Osteoblast (primary cell): ENCODE measurements around the gene DCC. TPM values are rescaled to one million over a fixed set of nuclear protein-coding genes. Genes with fewer than 3 reads are reported as not detected.

Experiments used
- DNase-seq: peaks from one replicate; pipeline ENCODE4 v3.0.0; 2011; ENCODE audit warnings: low spot score, mixed read lengths; ENCODE audit not compliant: insufficient read length; ENCODE audit errors: missing footprints
- H2AFZ ChIP-seq: 2 replicates; pipeline ENCODE4 v1.6.0; 2011; ENCODE audit warnings: mild to moderate bottlenecking, low read length
- H3K27ac ChIP-seq: 2 replicates; pipeline ENCODE4 v1.5.1; 2011; ENCODE audit warnings: mild to moderate bottlenecking, low read depth, low read length, moderate library complexity
- H3K27me3 ChIP-seq: 2 replicates; pipeline ENCODE4 v1.6.0; 2012; ENCODE audit warnings: mild to moderate bottlenecking, control low read depth, inconsistent platforms, low read length, moderate library complexity; ENCODE audit not compliant: insufficient read depth
- H3K36me3 ChIP-seq: 2 replicates; pipeline ENCODE4 v1.5.1; 2011; ENCODE audit warnings: mild to moderate bottlenecking, low read length, control low read depth, moderate library complexity; ENCODE audit not compliant: insufficient read depth
- H3K4me1 ChIP-seq: 2 replicates; pipeline ENCODE4 v1.5.1; 2011; ENCODE audit warnings: mild to moderate bottlenecking, low read length, control low read depth, moderate library complexity; ENCODE audit not compliant: insufficient read depth
- H3K4me2 ChIP-seq: 2 replicates; pipeline ENCODE4 v1.6.0; 2011; ENCODE audit warnings: mild to moderate bottlenecking, low read length; ENCODE audit not compliant: insufficient read depth
- H3K4me3 ChIP-seq: fragments of 200-600 bp; sonication (generic); 3 replicates; pipeline ENCODE4 v1.5.1; 2012; ENCODE audit warnings: mild to moderate bottlenecking, low read length, inconsistent platforms; ENCODE audit not compliant: insufficient read depth
- H3K79me2 ChIP-seq: 2 replicates; pipeline ENCODE4 v1.6.0; 2012; ENCODE audit warnings: mild to moderate bottlenecking, low read length, control low read depth, inconsistent platforms; ENCODE audit not compliant: insufficient read depth
- H3K9me3 ChIP-seq: 2 replicates; pipeline ENCODE4 v1.5.1; 2011; ENCODE audit warnings: low read depth, low read length, control low read depth
- H4K20me1 ChIP-seq: 2 replicates; pipeline ENCODE4 v1.6.0; 2012; ENCODE audit warnings: mild to moderate bottlenecking, low read length, control low read depth; ENCODE audit not compliant: insufficient read depth
- CTCF ChIP-seq: IDR thresholded peaks from 2 replicates; pipeline ENCODE4 v1.5.1; 2011; ENCODE audit warnings: mild to moderate bottlenecking, low read depth, low read length, moderate library complexity; ENCODE audit errors: extremely low read depth
- total RNA-seq: library from RNA; depleted of rRNA; stranded (reverse); fragments of >200 nt; gene quantifications from 2 replicates; pipeline ENCODE4 v1.2.3, GENCODE V29; 2012

The DCC gene
- total RNA-seq, 1 donor = not detected

- no peaks in the 10 kb centered on the region for H4K20me1 ChIP-seq
- no peak overlapping the region for H2AFZ ChIP-seq
- H3K9me3 ChIP-seq = no peaks in the 10 kb centered on the region
- DNase-seq = no peak
- H3K27me3 ChIP-seq = no peaks in the 10 kb centered on the region
- no peak overlapping the region for H3K4me3 ChIP-seq
- no peak overlapping the region for H3K4me2 ChIP-seq
- H3K79me2 ChIP-seq = no peaks in the 10 kb centered on the region
- H3K4me1 ChIP-seq = no peaks in the 10 kb centered on the region
- no peaks in the 10 kb centered on the region for H3K36me3 ChIP-seq
- TF ChIP-seq CTCF = no peak
- no peak overlapping the region for H3K27ac ChIP-seq
Measured at GRCh38 chr18:52894801-52895200, 554.8 kb downstream of the DCC start.

- DNase-seq = peak; percentile 6
- Histone ChIP-seq H3K79me2 (no peaks in the 10 kb centered on the region), H3K4me2 (no peak overlapping the region), H3K27me3 (no peaks in the 10 kb centered on the region), H3K4me1 (no peaks in the 10 kb centered on the region), H2AFZ (no peak overlapping the region), H3K9me3 (no peaks in the 10 kb centered on the region), H4K20me1 (no peaks in the 10 kb centered on the region), H3K27ac (no peak overlapping the region), H3K4me3 (no peak overlapping the region), H3K36me3 (no peaks in the 10 kb centered on the region)
- TF ChIP-seq CTCF = no peak
Measured at GRCh38 chr18:52897611-52898484, 557.9 kb downstream of the DCC start.

GRCh38 chr18:52898485-52899058 lies 558.6 kb downstream of the DCC start:
- no peaks in the 10 kb centered on the region for H3K79me2 ChIP-seq
- H4K20me1 ChIP-seq = no peaks in the 10 kb centered on the region
- no peaks in the 10 kb centered on the region for H3K4me1 ChIP-seq
- DNase-seq = no peak
- no peak overlapping the region for H3K27ac ChIP-seq
- no peak overlapping the region for H2AFZ ChIP-seq
- H3K36me3 ChIP-seq = no peaks in the 10 kb centered on the region
- no peaks in the 10 kb centered on the region for H3K9me3 ChIP-seq
- no peak overlapping the region for H3K4me3 ChIP-seq
- H3K4me2 ChIP-seq = no peak overlapping the region
- H3K27me3 ChIP-seq = no peaks in the 10 kb centered on the region
- no peak for TF ChIP-seq CTCF

GRCh38 chr18:52902188-52902587 lies 562.2 kb downstream of the DCC start:
- DNase-seq = no peak
- TF ChIP-seq CTCF = no peak
- Histone ChIP-seq H4K20me1 (no peaks in the 10 kb centered on the region), H3K4me3 (no peak overlapping the region), H3K27me3 (no peaks in the 10 kb centered on the region), H3K9me3 (no peaks in the 10 kb centered on the region), H3K27ac (no peak overlapping the region), H3K4me1 (no peaks in the 10 kb centered on the region), H3K4me2 (no peak overlapping the region), H2AFZ (no peak overlapping the region), H3K36me3 (no peaks in the 10 kb centered on the region), H3K79me2 (no peaks in the 10 kb centered on the region)
